ENCODE data around the gene PYDC1.
A peak's percentile ranks its signal among the peaks of the same experiment; 100 is the strongest.
"Not testable (repeated sequence)": the region's sequence is repeated elsewhere in the genome, so short reads cannot be mapped to it uniquely, and the experiment has no call there.

PYDC1 gene

GRCh38 chr16:31216422-31217135, at the start of gene PYDC1:
Gene PYDC1 (minus strand): TSS chr16:31217135. CDS start chr16:31217028, 107 bp downstream.
- DNase-seq (ENCODE audit: low read depth): no peak

DNA sequence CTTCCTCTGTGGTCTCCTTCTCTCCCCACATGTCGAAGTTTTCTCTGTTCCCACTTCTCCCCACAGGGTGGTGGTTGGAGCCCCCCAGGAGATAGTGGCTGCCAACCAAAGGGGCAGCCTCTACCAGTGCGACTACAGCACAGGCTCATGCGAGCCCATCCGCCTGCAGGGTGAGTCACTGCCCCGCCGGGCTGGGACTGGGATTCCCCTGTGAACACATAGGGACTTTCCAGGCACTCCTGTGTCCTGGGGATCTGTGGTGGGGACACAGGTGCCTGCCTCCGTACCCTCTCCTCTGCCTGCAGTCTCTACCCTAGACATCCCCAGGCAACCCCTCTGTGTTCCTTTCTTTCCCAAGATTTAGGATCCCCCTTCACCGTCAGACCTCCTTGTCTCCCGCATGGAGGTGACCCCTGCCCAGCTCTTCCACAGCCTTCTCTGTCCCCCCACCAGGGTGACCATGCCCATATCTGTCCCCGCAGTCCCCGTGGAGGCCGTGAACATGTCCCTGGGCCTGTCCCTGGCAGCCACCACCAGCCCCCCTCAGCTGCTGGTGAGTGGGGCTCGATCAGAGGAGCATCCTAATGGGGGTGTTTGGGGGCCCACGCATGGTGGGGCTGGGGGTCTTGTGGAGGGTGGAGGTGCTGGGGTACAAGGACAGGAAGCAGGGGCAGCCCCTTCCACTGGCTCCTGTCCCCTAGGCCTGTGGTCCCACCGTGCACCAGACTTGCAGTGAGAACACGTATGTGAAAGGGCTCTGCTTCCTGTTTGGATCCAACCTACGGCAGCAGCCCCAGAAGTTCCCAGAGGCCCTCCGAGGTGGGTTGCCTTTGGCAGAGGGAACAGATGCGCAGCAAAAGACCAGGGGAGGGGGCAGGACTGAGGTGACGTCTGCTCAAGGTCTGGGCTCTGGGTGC, 48.7 kb upstream of the PYDC1 start:
- DNase-seq (ENCODE audit: low read depth): peak; percentile 70

- no peak for DNase-seq (ENCODE audit: low read depth)
These were observed 45.1 kb upstream of the PYDC1 start for GRCh38 chr16:31262084-31262483.

DNA sequence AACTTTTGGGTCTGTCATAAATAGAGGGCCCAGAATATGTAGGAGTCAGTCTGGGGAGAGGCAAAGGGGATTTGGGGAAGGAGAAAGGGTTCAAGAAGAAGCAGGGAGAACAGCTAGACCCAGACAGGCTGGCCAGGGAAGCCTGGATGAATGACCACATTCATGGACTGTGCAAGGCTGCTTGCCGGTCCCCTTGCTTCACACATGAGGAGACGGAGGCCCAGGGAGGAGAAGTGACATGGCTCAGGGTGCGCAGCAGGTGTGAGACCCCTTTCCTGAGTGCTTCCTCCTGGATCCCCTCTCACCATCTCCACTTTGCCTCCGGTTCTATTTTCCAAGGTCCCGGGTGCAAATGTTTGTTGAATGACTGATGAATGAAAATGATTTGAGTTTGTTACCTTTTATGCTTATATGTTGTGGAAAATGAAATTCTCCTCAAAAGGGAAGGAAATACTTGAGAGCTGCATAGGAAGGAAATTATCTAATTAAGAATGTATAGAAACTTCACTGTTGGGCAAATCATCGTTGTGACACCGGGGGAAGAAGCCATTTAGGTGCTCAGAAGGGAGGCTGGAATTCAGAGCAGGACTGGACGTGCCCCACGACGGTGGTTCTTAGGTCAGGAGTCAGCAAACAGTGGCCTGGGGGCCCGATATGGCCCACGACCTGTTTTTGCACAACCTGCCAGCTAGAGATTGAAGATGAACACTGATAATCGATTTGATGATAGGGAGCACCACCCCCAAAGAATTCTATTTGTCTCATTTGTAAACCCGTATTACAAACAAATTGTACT, 43.4 kb upstream of the PYDC1 start:
- DNase-seq (ENCODE audit: low read depth): no peak

- DNase-seq (ENCODE audit: low read depth): no peak
These were observed 41.4 kb upstream of the PYDC1 start for GRCh38 chr16:31258366-31258765.

- no peak for DNase-seq (ENCODE audit: low read depth)
These were observed 39.5 kb upstream of the PYDC1 start for GRCh38 chr16:31256466-31256865.

GRCh38 chr16:31253642-31254045, 36.7 kb upstream of the PYDC1 start:
- DNase-seq (ENCODE audit: low read depth): peak; percentile 11

DNA sequence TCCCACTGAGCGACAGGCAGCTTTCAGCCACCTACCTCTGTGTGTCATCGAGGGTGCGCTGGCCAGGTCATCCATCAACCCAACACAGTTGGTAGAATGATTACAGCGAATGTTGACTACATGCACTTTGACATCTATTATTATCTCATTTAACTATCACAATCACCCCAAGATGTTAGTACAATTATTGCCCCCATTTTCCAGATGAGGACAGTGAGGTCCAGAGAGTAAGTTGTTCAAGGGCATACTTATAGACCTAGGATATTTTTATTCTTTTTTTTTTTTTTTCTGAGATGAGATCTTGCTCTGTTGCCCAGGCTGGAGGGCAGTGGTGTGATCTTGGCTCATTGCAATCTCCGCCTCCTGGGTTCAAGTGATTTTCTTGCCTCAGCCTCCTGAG, 34.5 kb upstream of the PYDC1 start:
- no peak for DNase-seq (ENCODE audit: low read depth)

DNA sequence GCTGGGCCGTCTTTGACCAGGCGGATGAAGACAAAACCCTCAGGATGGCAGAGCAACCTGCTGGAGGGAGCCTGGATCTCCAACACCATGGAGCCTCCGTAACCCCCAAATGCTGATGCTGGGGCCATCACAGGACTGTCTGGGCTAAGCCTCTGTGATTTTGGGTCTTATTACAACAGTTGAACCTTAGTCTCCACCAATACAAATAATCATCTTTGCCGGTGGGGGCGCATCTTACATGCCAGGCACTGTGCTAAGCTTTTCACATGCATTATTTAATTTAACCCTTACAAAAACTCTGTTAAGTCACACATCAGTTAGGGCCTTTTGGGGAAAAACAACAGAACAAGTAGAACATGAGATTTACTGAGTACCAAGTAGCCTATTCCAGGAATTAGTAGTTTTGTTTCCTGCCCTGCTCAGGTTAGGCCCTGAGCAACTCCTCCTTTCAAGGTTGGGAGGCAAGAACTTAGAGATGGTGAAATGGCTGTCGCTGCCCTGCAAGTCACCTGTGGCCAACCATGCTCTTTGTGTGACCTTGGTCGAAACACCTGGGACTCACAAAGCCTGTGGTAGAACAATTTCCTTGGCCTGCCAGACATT, 33.9 kb upstream of the PYDC1 start:
- no peak for DNase-seq (ENCODE audit: low read depth)

DNA sequence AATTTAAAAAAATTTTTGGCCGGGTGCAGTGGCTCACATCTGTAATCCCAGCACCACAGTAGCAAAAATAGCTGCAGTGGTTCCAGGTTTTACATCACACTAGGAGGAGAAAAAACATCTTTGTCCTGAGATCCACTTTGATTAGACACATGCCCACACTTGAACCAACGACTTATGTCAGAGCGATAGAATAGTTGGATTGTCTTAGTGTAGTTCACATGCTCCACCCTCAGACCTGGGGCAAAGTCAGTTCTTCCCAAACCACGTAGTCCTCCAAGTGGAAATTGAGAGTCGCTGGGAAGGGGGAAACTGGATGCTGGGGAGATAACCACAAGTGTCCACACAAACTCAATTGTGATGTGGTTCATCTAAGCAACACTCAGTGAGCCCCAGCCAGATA, 31.4 kb upstream of the PYDC1 start:
- DNase-seq (ENCODE audit: low read depth): no peak

- DNase-seq (ENCODE audit: low read depth): no peak
These were observed 29.4 kb upstream of the PYDC1 start for GRCh38 chr16:31246296-31246695.

- not testable (repeated sequence) for DNase-seq (ENCODE audit: low read depth)
These were observed 28.7 kb upstream of the PYDC1 start for GRCh38 chr16:31245598-31245997.

DNA sequence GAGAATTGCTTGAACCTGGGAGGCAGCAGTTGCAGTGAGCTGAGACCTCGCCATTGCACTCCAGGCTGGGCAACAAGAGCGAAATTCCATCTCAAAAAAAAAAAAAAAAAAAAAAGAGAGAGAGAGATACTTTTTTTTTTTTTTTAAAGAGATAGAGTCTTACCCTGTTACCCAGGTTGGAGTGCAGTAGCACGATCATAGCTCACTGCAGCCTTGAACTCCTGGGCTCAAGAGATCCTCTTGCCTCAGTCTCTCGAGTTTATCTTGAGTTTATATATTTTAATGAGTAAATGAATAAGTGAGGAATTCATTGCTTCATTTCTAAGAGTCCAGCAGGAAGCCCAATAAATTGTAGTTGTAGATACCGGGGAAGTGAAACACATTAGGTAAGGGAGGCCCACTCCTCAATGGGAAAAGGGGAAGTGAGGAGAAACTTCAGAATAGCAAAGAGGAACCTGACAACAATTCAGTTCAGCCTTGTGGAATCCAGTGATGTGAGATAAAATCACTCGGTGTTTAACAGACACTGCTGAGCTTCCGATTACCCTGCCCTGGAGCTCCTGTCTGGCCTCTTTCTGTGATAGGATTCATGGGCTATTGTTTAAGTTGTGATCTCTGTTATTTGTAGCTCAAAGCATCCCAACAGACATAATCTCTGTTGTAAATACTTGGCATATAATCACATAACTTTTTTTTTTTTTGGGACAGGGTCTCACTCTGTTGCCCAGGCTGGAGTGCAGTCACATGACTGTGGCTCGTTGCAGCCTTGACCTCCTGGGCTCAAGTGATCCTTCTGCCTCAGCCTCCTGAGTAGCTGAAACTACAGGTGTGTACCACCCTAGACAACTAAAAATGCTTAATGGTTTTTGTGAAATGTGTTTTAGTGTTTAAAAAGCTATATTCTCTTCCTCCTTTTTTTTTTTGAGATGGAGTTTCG, 27.1 kb upstream of the PYDC1 start:
- DNase-seq (ENCODE audit: low read depth): no peak

DNA sequence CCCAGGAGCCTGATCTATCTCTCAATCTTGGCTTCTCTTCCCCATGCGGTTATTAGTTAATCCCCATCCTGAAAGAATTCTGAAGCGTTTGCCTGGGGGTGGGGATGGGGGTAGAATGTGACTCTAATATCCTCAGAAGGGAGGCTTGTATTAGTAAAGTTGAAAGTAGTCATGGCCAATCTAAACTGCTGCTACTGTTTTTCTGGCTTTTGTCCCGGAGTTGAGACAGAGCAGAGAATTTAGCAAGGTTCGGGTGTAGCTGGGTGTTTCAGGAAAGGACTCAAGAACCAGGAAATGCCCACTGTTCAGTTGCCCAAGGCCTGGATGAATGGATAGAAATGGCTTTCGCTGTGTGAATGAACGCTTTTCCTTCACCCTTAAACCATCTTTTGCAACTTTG, 25.3 kb upstream of the PYDC1 start:
- DNase-seq (ENCODE audit: low read depth): no peak

DNA sequence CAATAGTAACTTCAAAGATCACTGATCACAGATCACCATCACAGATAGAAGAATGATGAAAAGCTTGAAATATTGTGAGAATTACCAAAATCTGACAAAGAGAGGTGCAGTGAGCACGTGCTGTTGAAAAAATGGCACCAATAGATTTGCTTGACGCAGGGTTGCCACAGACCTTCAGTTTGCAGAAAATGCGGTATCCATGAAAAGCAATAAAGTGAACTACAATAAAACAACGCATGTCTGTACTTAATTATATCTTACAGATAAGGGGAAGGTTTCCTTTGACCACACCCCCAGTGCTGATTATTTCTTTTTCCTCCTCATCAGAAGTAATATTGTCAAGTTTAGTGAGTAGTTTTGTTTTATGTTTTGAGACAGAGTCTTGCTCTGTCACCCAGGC, 21.1 kb upstream of the PYDC1 start:
- no peak for DNase-seq (ENCODE audit: low read depth)

DNA sequence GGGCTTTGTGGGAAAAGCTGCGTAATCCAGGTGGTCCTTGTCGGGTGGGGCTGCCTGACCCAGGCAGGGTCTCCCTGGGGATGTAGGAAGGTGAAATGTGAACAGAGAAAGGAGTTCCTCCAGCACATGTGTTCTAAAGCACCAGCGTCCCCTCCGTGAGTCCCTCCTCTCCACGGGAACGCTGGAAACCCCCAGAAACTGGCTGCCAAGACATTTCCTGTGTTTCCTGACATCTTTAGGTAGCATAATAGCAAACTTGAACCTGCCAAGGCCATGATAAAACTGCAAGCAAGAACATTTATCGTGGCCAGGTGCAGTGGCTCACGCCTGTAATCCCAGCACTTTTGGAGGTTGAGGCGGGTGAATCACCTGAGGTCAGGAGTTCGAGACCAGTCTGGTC, 12.6 kb upstream of the PYDC1 start:
- no peak for DNase-seq (ENCODE audit: low read depth)

GRCh38 chr16:31228206-31228605, 11.3 kb upstream of the PYDC1 start:
- DNase-seq (ENCODE audit: low read depth): no peak

GRCh38 chr16:31225193-31225592, 8.3 kb upstream of the PYDC1 start:
- DNase-seq (ENCODE audit: low read depth): no peak

GRCh38 chr16:31224092-31224955, 7.4 kb upstream of the PYDC1 start:
- DNase-seq (ENCODE audit: low read depth): no peak

DNA sequence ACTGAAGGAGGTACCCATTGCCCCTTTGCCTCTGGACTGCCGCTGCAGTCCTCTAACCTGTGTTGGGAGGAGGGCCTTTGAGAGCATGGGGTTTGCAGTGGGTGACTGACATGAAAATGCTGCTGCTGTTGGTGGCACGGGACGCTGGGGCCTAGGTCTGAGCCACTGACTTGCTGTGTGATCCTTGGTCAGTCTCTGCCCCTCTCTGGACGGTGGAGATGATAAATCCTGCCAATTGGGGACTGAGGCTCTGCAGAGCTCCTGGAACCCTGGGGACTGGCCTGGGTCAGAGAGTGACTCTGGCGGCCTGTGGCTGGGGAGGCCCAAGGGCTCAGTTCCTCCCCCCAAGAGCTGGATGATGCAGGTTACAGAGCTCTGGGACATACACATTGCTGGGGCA, 6.1 kb upstream of the PYDC1 start:
- DNase-seq (ENCODE audit: low read depth): no peak

Data from activated T-cell treated with anti-CD3 and anti-CD28 coated beads for 24 hours (primary cell).